GM13977 (cell line): ENCODE data around the gene NTSR1.

Experiments used
- DNase-seq: peaks from one replicate; pipeline ENCODE4 v3.0.0; 2012; ENCODE audit warnings: low spot score
- CTCF ChIP-seq: IDR thresholded peaks from 2 replicates; pipeline ENCODE4 v1.5.1; 2012; ENCODE audit warnings: mild to moderate bottlenecking, control low read depth; ENCODE audit not compliant: insufficient read depth; ENCODE audit errors: extremely low read depth, missing control alignments
- in situ Hi-C: fragments of 300-500 bp; cut with MboI; formaldehyde crosslinking; loops from one replicate; pipeline ENCODE4 v1.12.0; 2022; ENCODE audit warnings: low sequenced_read_pairs, low pct_unique_long_range_greater_than_20kb, mixed read lengths, inconsistent platforms; ENCODE audit not compliant: unreplicated experiment

The NTSR1 gene

GRCh38 chr20:62745952-62746288 is 37.3 kb downstream of the NTSR1 start:
- no peak for TF ChIP-seq CTCF
- DNase-seq: no peak
- in situ Hi-C loops: no loop called here

GRCh38 chr20:62748311-62748710 is 39.7 kb downstream of the NTSR1 start:
- TF ChIP-seq CTCF: no peak
- no peak for DNase-seq
- in situ Hi-C loops: no loop called here

GRCh38 chr20:62749851-62750445 is 41.3 kb downstream of the NTSR1 start:
- DNase-seq: no peak
- in situ Hi-C loops: no loop called here
- no peak for TF ChIP-seq CTCF

GRCh38 chr20:62751551-62752150 is 43.0 kb downstream of the NTSR1 start:
- no peak for TF ChIP-seq CTCF
- no peak for DNase-seq
- in situ Hi-C loops: no loop called here

- TF ChIP-seq CTCF: no peak
- DNase-seq: no peak
- in situ Hi-C loops: no loop called here
These were observed 43.6 kb downstream of the NTSR1 start for GRCh38 chr20:62752181-62752670.

GRCh38 chr20:62752671-62753501 is 44.2 kb downstream of the NTSR1 start:
- in situ Hi-C loops: no loop called here
- DNase-seq: no peak
- no peak for TF ChIP-seq CTCF
